PC-9 (cell line): Measurements from ENCODE around the gene CNTNAP3B. TPM values are rescaled to one million over a fixed set of nuclear protein-coding genes. Genes with fewer than 3 reads are reported as not detected.

Experiments
- total RNA-seq: library from RNA; stranded (reverse); gene quantifications from 2 replicates; pipeline ENCODE4 v1.2.3, GENCODE V29; 2021

The CNTNAP3B gene
- total RNA-seq, 1 experiment from 2014 or later: 0.24 TPM

Other genes with a start within 250 kb of the CNTNAP3B start
- gene SPATA31A6, start 54.2 kb upstream of the CNTNAP3B start, total RNA-seq: not detected in 2 replicates